ENCODE data around the gene C13orf46. TPM values are rescaled to one million over a fixed set of nuclear protein-coding genes. Genes with fewer than 3 reads are reported as not detected.

C13orf46 gene
- 10 to 100 TPM in 1 of 4 donors, 1 to 10 TPM in 1, under 1 TPM in 1, not detected in 1; 0.41 to 77.4 (median 1.1) TPM for total RNA-seq

DNA sequence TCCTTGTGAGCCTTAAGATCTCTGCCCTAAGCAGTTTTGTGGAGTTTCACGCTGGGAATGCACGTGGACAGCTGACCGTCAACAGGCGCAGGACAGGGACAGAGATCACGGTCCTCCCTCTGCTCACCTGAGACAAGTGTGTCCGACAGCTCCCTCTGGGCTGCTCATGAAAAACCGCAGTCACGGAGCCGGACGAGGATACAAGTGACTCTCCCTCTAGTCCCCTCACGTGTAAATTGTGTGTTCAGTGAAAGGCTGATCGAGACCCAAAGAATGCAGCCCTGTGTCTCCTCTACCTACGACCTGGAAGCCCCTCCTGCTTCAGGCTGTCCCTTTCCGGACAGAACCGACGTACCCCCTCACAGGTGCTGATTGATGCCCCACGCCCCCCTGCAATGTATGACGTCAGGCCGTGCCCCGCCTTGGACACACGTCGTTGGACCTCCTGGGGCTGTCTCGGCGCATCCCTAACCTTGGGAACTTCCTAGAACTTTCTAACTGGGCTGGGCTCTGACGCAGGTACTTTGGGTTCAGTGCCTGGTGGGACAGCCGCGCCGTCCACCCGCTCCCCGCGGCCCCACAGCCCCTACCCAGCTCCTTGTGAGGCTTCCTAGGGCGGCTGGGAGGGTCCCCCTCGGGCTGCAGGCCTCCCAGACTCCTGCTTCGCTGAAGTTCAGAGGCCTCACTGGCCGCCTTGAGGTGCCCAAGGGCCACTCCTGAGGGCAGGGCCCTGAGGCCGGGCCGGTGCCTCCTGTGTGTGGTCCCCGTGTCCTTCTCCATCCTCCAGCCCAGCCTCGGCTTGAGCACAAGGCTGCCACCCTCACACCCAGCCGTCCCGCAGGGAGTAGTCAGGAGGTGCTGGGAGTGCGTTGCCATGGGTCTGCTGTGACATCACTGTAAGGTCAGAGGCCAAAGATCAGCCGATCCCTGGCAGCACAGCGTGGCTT is at the start of gene C13orf46:
Gene C13orf46 (minus strand): TSS at position 859 of the 947 bp plus-strand sequence. CDS start 79 bp downstream, at position 780.
- Histone ChIP-seq H3K4me1 (peaks cover 17 to 22% (median 20%) of the 10 kb centered on the region in 4 donors), H3K27ac (no peak within 1 kb of the TSS), H3K36me3 (no peaks in the 10 kb centered on the region), H3K4me3 (no peak within 1 kb of the TSS), H3K9me3 (no peaks in the 10 kb centered on the region), H3K27me3 (no peaks in the 10 kb centered on the region)
- in situ Hi-C loops (cut with MboI; ENCODE audit: low pct_ligation_motif_present in 1 of 4, low pct_unique_long_range_greater_than_20kb in 1 of 4, low sequenced_read_pairs in 3 of 4) (no loop called here), intact Hi-C loops (cut with DNase I; ENCODE audit: low total_unique reads) (no loop called here)
- TF ChIP-seq POLR2A (IDR thresholded peaks at IDR 0.05): no peak
- TF ChIP-seq EP300 (IDR thresholded peaks at IDR 0.05; ENCODE audit: low read depth): no peak
- no peak for TF ChIP-seq POLR2AphosphoS5 (IDR thresholded peaks at IDR 0.05)
- TF ChIP-seq, protein P1, sequence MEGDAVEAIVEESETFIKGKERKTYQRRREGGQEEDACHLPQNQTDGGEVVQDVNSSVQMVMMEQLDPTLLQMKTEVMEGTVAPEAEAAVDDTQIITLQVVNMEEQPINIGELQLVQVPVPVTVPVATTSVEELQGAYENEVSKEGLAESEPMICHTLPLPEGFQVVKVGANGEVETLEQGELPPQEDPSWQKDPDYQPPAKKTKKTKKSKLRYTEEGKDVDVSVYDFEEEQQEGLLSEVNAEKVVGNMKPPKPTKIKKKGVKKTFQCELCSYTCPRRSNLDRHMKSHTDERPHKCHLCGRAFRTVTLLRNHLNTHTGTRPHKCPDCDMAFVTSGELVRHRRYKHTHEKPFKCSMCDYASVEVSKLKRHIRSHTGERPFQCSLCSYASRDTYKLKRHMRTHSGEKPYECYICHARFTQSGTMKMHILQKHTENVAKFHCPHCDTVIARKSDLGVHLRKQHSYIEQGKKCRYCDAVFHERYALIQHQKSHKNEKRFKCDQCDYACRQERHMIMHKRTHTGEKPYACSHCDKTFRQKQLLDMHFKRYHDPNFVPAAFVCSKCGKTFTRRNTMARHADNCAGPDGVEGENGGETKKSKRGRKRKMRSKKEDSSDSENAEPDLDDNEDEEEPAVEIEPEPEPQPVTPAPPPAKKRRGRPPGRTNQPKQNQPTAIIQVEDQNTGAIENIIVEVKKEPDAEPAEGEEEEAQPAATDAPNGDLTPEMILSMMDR (IDR thresholded peaks at IDR 0.05): no peak
- no peak for DNase-seq
- 89% methylated on average over 40 of the region's 44 CpGs; no CpG with 5 or more reads in 1 of the 2 donors for WGBS, 2 donors (ENCODE audit: low coverage in 1 of 2)

DNA sequence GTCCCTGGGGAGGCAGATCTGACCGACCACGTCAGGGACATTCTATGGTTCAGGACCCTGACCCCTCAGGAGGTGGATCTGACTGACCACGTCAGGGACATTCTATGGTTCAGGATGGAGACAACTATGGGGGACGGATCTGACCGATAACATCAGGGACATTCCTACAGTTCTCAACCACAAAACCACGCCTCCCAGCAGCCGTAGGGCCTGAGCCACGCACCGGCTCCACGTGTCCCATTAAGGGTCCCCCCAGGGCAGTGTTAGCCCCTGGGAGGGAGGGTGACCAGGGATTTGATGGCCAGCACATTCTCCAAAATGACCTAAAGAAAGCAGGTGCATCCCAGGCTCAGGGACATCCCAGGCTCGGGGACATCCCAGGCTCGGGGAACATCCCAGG is 49.0 kb upstream of the C13orf46 start:
- intact Hi-C loops (cut with DNase I; ENCODE audit: low total_unique reads): no loop called here
- in situ Hi-C loops (cut with MboI; ENCODE audit: low pct_ligation_motif_present in 1 of 4, low pct_unique_long_range_greater_than_20kb in 1 of 4, low sequenced_read_pairs in 3 of 4): no loop called here
- no peaks in the 10 kb centered on the region for H3K9me3 ChIP-seq
- H3K4me3 ChIP-seq: no peak overlapping the region
- peaks cover 15 to 29% (median 20%) of the 10 kb centered on the region in 4 donors for H3K4me1 ChIP-seq
- 91% methylated on average over 12 of the region's 12 CpGs; no CpG with 5 or more reads in 1 of the 2 donors for WGBS, 2 donors (ENCODE audit: low coverage in 1 of 2)
- no peak for DNase-seq
- TF ChIP-seq POLR2A (IDR thresholded peaks at IDR 0.05): no peak
- H3K27ac ChIP-seq: no peak overlapping the region
- H3K36me3 ChIP-seq: no peaks in the 10 kb centered on the region
- no peaks in the 10 kb centered on the region for H3K27me3 ChIP-seq

DNA sequence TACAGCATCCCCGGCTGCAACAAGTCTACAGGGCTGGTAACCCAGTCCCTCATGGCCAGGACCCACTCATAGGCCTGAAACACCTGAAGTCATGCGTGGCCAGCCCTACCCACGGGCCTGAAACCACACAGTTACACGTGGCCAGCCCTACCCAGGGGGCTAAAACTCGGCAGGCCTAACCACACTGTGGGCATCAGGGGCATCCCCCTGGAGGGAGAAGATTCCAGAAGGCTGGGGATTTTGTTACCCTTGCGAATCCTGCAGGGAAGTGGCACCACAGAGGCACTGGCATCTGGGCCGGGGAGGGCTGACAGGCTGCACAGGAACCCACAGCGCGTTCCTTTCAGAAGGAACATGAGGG is 48.4 kb upstream of the C13orf46 start:
- in situ Hi-C loops (cut with MboI; ENCODE audit: low pct_ligation_motif_present in 1 of 4, low pct_unique_long_range_greater_than_20kb in 1 of 4, low sequenced_read_pairs in 3 of 4) (no loop called here), intact Hi-C loops (cut with DNase I; ENCODE audit: low total_unique reads) (no loop called here)
- no peak for TF ChIP-seq EP300 (IDR thresholded peaks at IDR 0.05; ENCODE audit: low read depth)
- TF ChIP-seq, protein P1 (IDR thresholded peaks at IDR 0.05): no peak
- TF ChIP-seq POLR2AphosphoS5 (IDR thresholded peaks at IDR 0.05): no peak
- no peak for TF ChIP-seq POLR2A (IDR thresholded peaks at IDR 0.05)
- Histone ChIP-seq H3K27me3 (no peaks in the 10 kb centered on the region), H3K9me3 (no peaks in the 10 kb centered on the region), H3K4me3 (no peak overlapping the region), H3K27ac (no peak overlapping the region), H3K36me3 (no peaks in the 10 kb centered on the region), H3K4me1 (peaks cover 11 to 23% (median 14%) of the 10 kb centered on the region in 4 donors)
- WGBS, 2 donors (ENCODE audit: low coverage in 1 of 2): 78% methylated on average over 9 of the region's 9 CpGs; no CpG with 5 or more reads in 1 of the 2 donors
- no peak for DNase-seq

DNA sequence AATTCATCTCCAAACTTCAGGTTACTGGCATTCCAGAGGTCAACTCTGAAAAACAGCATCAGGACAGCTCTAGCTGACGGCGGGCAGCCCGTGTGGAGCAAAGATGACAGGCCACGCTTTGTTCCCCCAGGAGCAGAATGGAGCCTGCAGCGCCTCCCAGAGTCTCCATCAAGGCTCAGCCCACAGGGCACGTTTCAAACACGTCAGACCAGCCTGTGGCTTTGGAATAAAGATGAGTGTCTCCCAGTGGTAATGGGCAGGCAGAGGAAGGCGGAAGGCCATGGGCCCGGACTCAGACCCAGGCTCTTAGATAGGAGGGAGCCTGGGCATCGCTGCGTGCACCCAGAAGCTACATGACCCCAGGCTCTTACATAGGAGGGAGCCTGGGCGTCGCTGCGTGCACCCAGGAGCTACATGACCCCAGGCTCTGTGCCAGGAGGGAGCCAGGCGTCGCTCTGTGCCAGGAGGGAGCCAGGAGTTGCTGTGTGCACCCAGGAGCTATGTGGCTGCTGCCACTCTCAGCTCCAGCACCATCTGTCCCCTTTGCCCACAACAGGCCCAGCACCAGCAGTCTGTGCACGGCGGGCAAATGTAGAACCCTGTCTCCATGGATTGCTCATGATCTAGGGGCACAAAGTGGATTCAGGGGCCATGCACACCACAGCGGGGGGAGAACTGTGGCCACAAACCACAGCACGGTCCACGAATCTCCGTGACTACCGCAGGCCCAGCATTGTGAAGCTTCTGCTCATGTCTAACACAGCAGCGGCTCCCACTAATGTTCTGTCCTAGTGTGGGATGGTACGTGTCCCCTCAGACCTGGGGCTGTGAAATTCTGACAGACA is 47.8 kb upstream of the C13orf46 start:
- no peaks in the 10 kb centered on the region for H3K9me3 ChIP-seq
- H3K36me3 ChIP-seq: no peaks in the 10 kb centered on the region
- DNase-seq: no peak
- 85% methylated on average over 25 of the region's 25 CpGs; no CpG with 5 or more reads in 1 of the 2 donors for WGBS, 2 donors (ENCODE audit: low coverage in 1 of 2)
- no peaks in the 10 kb centered on the region for H3K27me3 ChIP-seq
- peaks cover 7 to 17% (median 9%) of the 10 kb centered on the region in 4 donors for H3K4me1 ChIP-seq
- H3K4me3 ChIP-seq: no peak overlapping the region
- intact Hi-C loops (cut with DNase I; ENCODE audit: low total_unique reads) (no loop called here), in situ Hi-C loops (cut with MboI; ENCODE audit: low pct_ligation_motif_present in 1 of 4, low pct_unique_long_range_greater_than_20kb in 1 of 4, low sequenced_read_pairs in 3 of 4) (no loop called here)
- TF ChIP-seq, protein P1 (IDR thresholded peaks at IDR 0.05): no peak
- TF ChIP-seq POLR2AphosphoS5 (IDR thresholded peaks at IDR 0.05): no peak
- TF ChIP-seq POLR2A (IDR thresholded peaks at IDR 0.05): no peak
- no peak for TF ChIP-seq EP300 (IDR thresholded peaks at IDR 0.05; ENCODE audit: low read depth)
- H3K27ac ChIP-seq: no peak overlapping the region
